Large intestine (tissue), 3 donors: ENCODE measurements around the gene ATG101. TPM values are rescaled to one million over a fixed set of nuclear protein-coding genes. Genes with fewer than 3 reads are reported as not detected.
"Not testable (repeated sequence)": the region's sequence is repeated elsewhere in the genome, so short reads cannot be mapped to it uniquely, and the experiment has no call there.

ENCODE experiments used
- DNase-seq, 2 donors: peaks; one replicate each; pipeline versions ENCODE4 v3.0.0 to v3.0.0-alpha.2; 2013
- H3K27ac ChIP-seq: one replicate; pipeline ENCODE4 v1.5.1; 2013; ENCODE audit warnings: low read length
- H3K27me3 ChIP-seq: 2 replicates; pipeline ENCODE4 v1.6.1; 2013; ENCODE audit warnings: low read length; ENCODE audit not compliant: control insufficient read depth, insufficient read depth
- H3K36me3 ChIP-seq: 2 replicates; pipeline ENCODE4 v1.6.1; 2013; ENCODE audit warnings: low read length; ENCODE audit not compliant: control insufficient read depth, insufficient read depth
- H3K4me1 ChIP-seq: one replicate; pipeline ENCODE4 v1.6.1; 2013; ENCODE audit warnings: low read length; ENCODE audit not compliant: control insufficient read depth, insufficient read depth
- H3K4me3 ChIP-seq: one replicate; pipeline ENCODE4 v1.5.1; 2013; ENCODE audit warnings: low read length
- H3K9me3 ChIP-seq: one replicate; pipeline ENCODE4 v1.6.1; 2013; ENCODE audit warnings: mild to moderate bottlenecking, low read depth, low read length, moderate library complexity; ENCODE audit not compliant: control insufficient read depth
- WGBS: methylation state at CpG from one replicate; pipeline ENCODE4 v1.1.5; 2013; ENCODE audit warnings: low lambda C conversion rate; ENCODE audit not compliant: insufficient coverage; 5-methylcytosine and 5-hydroxymethylcytosine counted together
- polyA plus RNA-seq: library from polyadenylated mRNA; unstranded; fragments of 120-200 nt; gene quantifications from one replicate; pipeline ENCODE4 v1.2.1, GENCODE V29; 2013

The ATG101 gene
- polyA plus RNA-seq, 1 donor: 27.8 TPM

DNA sequence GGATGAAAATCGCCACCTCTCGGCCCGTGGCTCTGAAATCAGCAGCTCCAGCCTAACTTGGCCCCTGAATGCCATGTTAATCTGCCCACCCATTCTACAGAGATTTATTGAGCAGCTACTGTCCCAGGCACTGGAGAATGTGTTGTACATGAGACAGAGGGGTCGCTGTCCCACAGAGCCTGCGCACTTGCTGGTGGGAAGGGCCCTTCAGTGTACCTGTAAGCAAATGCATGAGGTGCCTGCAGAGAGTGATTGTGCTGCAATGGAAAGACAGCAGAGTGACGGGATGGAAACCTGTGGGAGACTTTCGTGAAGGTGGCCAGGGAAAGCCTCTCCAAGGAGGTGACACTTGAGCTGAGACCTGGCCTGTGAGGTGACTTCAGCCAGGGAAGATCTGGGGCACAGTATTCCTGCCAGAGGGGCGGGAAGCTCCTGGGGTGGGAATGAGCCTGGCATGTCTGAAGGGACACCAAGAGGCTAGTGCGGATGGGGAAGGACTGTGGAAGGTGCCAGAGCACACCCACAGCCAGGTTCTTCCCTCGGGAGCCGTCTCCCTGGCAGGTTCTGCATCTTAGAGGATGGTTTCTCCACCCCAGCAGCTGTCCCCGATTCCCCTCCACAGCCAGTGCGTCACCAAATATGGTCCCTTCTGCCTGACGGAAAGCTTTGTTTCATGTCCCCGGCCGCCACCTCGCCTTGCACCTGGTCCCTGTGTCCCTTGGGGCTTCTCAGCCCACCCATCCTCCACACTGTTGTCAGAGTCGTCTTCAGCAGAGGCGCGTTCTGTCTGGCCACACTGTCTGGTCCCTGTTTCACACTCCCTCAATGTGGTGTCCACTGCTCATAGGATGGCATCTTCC lies 18.4 kb downstream of the ATG101 start:
- no CpG with 5 or more reads among the region's 20 CpGs for WGBS
- no peak for DNase-seq
- no peak overlapping the region for H3K27ac ChIP-seq
- H3K4me1 ChIP-seq: peaks cover 2% of the 10 kb centered on the region
- H3K4me3 ChIP-seq: no peak overlapping the region
- H3K36me3 ChIP-seq: no peaks in the 10 kb centered on the region
- peaks cover 3% of the 10 kb centered on the region for H3K27me3 ChIP-seq
- H3K9me3 ChIP-seq: no peaks in the 10 kb centered on the region

DNA sequence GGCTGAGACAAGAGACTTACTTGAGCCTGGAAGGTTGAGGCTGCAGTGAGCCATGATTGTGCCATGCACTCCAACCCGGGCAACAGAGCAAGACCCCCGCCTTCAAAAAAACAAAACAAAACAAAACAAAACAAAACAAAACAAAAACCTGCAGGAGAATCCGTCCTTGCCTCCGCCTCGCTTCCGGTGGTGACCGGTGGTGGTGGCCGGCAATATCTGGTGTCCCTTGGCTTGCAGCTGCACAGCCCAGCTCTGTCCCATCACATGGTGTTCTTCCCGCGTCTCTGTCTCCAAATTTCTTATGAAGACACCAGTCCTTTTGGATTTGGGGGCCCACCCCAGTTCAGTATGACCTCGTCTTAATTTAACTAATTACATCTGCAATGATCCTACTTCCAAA lies 19.7 kb downstream of the ATG101 start:
- H3K4me3 ChIP-seq: no peak overlapping the region
- H3K27me3 ChIP-seq: peaks cover 3% of the 10 kb centered on the region
- no peaks in the 10 kb centered on the region for H3K36me3 ChIP-seq
- no peak overlapping the region for H3K27ac ChIP-seq
- H3K9me3 ChIP-seq: no peaks in the 10 kb centered on the region
- DNase-seq: no peak
- WGBS: 80% methylated on average over 1 of the region's 11 CpGs
- no peaks in the 10 kb centered on the region for H3K4me1 ChIP-seq

DNA sequence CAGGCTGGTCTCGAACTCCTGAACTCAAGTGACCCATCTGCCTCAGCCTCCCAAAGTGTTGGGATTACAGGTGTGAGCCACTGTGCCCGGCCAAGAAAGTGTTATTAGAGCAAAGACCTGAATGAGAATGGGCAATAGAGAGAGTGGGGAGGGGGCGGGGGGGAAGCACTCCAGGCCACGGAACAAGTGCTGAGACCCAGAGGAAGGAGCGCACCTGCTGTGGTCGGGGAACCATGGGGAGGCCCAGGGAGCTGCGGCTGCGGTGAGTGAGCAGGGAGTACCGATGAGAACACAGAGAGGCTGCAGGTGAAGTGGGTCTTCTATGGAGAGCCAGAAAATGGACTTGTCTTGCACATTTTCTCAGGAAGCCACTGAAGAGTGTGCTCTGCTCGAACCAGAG lies 20.5 kb downstream of the ATG101 start:
- Histone ChIP-seq H3K4me3 (no peak overlapping the region), H3K4me1 (no peaks in the 10 kb centered on the region), H3K27me3 (peaks cover 3% of the 10 kb centered on the region), H3K27ac (no peak overlapping the region), H3K9me3 (no peaks in the 10 kb centered on the region), H3K36me3 (no peaks in the 10 kb centered on the region)
- DNase-seq: no peak
- WGBS: no CpG with 5 or more reads among the region's 10 CpGs

DNA sequence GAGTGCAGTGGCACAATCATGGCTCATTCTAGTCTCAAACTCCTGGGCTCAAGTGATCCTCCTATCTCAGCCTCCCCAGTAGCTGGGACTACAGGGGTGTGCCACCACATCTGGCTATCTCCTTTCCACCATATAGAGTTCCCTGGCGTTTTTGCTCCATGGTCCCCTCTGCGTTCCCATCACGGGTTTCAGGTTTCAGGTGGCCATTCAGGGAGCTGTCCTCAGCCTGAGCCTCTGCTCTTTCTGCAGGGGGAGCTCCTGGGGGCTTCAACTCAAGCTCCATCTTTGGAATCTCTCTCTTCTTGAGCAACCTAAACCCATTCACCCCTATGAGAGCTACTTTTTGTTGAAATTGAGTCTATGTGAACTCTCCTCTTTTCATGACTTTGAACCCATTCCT lies 21.3 kb downstream of the ATG101 start:
- peaks cover 3% of the 10 kb centered on the region for H3K27me3 ChIP-seq
- H3K9me3 ChIP-seq: no peaks in the 10 kb centered on the region
- no peaks in the 10 kb centered on the region for H3K36me3 ChIP-seq
- H3K27ac ChIP-seq: no peak overlapping the region
- H3K4me1 ChIP-seq: no peaks in the 10 kb centered on the region
- WGBS: no CpG with 5 or more reads among the region's 3 CpGs
- no peak for DNase-seq
- no peak overlapping the region for H3K4me3 ChIP-seq

DNA sequence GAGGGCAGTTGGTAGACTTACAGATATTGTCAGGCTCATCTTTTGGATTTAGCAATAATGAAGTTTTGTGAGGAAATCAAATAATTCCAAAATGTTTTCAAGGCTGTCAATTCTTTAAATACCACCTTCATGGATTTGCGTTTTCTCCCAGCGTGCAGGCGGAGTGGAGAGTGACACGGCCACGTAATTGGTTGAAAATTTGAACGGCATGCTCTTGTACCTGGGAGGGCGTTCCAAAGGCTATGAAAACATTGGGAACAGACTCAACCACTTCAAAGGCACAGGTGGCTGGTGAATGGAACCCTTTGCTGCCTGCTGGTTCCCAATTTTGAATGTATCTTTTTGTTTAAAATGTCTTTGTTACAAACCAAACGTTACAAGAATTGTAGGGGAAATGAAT lies 22.1 kb downstream of the ATG101 start:
- 14% methylated on average over 1 of the region's 8 CpGs for WGBS

DNA sequence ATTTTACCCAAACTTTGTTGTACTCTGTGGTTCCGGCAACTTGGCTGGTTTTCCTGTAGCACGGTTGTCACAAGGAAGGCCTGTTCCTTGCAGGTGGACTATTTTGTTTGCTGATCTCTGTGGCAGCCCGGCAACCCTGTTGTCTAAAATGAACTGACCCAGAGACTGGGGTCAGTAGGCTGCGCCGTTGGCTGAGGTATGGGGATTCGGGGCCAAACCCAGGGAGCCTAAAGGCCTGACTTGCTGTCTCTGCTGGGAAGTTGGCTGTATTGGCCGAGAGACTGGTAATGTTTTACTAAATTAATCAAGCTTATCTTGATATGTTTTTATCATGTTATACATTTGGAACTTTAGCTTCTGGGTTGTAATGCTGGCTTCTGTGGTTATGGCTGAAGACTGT lies 23.6 kb downstream of the ATG101 start:
- Histone ChIP-seq H3K9me3 (no peaks in the 10 kb centered on the region), H3K27me3 (peaks cover 3% of the 10 kb centered on the region), H3K27ac (no peak overlapping the region), H3K4me1 (no peaks in the 10 kb centered on the region), H3K36me3 (no peaks in the 10 kb centered on the region), H3K4me3 (no peak overlapping the region)
- no CpG with 5 or more reads among the region's 7 CpGs for WGBS
- no peak for DNase-seq

More for the DNA sequence above, 22.1 kb downstream of the ATG101 start:
- DNase-seq: no peak
- H3K4me1 ChIP-seq: no peaks in the 10 kb centered on the region
- H3K4me3 ChIP-seq: no peak overlapping the region
- H3K9me3 ChIP-seq: no peaks in the 10 kb centered on the region
- H3K27ac ChIP-seq: no peak overlapping the region
- no peaks in the 10 kb centered on the region for H3K36me3 ChIP-seq
- H3K27me3 ChIP-seq: peaks cover 3% of the 10 kb centered on the region

DNA sequence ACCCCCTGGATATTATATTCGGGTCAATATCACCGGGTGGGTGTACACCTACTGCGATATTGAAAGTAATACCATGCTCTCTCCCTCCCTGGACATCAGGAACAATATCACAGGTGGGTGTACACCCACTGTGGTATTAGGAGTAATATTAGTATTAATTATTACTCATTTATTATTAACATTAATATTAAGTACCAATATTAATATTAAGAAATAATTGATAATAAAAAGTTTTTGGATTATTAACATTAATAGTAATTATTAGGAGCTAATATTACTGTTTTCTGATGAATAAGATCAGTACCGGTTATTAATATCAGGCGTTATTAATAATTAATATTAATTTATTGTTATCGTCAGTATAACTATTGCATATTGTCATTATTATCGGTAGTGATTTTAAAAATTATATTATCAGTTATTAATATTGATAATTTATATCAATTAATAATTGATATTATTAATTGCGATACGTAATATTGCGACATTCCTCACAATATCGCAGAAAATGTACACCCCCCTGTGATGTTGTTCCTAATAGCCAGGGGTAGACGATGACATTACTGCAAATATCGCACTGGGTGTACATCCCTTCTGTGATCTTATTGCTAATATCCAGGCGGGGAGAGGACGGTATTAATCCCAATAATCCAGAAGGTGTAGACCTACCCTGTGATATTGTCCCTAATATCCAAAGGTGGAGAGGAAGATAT lies 26.7 kb downstream of the ATG101 start:
- H3K4me3 ChIP-seq: no peak overlapping the region
- H3K36me3 ChIP-seq: no peaks in the 10 kb centered on the region
- H3K27ac ChIP-seq: no peak overlapping the region
- H3K27me3 ChIP-seq: peaks cover 4% of the 10 kb centered on the region
- no peaks in the 10 kb centered on the region for H3K4me1 ChIP-seq
- no peaks in the 10 kb centered on the region for H3K9me3 ChIP-seq
- no peak for DNase-seq
- WGBS: 93% methylated on average over 3 of the region's 15 CpGs

DNA sequence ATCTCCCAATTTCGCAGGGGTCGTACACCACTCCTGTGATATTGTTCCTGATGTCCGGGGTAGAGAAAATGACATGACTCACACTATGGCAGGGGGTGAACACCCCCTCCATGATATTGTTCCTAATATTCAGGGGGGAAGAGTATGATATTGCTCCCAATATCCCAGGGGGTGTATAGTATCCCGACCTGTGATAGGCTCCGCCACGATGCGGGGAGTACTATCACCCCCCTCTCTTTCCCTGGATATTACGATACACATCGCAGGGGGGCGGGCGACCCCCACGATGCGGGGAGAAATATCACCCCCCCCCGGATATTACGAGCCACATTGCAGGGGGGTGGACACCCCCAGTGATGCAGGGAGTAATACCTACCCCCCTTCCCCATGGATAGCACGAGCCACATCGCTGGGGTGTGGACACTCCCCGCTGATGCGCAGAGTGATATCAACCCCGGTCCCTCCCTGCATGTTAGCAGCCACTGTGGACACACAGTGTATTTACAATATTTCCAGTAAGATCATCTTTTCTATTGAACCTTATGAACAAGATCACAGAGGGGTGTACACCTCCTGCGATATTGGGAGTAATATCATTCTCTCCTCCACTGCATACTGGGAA lies 27.4 kb downstream of the ATG101 start:
- DNase-seq: no peak
- H3K27me3 ChIP-seq: peaks cover 4% of the 10 kb centered on the region
- no peaks in the 10 kb centered on the region for H3K9me3 ChIP-seq
- H3K4me3 ChIP-seq: no peak overlapping the region
- WGBS: no CpG with 5 or more reads among the region's 21 CpGs
- H3K4me1 ChIP-seq: no peaks in the 10 kb centered on the region
- H3K27ac ChIP-seq: no peak overlapping the region
- no peaks in the 10 kb centered on the region for H3K36me3 ChIP-seq

DNA sequence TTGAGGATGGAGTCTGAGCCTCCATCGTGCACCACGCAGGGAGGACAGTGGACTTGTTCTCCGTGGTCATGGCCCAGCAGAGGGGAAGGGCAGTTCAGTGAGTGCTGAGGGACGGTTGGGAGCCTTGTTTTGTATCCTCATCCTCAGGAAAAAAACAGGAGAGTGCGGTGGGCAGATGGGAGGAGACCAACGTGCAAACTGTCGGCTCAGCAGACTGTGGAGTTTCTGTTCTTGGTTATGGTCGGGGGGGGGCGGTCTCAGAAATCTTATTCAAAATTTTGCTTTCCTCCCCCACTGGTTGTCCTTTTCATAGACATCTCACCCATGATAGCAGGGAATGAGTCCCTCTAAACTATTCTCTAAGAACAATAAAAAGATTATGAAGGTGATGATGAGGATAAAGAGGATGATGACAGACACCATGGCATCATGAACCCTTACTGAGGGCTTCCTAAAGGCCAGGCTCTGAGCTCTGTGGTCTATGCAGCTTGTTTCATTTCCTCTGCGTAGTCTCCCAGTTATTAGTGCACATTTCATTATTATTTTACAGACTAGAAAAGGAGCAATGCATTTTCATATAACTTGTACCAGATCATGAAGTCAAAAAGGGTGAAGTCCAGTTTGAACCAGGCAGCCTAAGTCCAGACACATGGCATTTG lies 34.8 kb downstream of the ATG101 start:
- 87% methylated on average over 3 of the region's 10 CpGs for WGBS
- not testable (repeated sequence) for DNase-seq, H3K4me1 ChIP-seq

More for the DNA sequence above, 34.8 kb downstream of the ATG101 start:
- not testable (repeated sequence) for H3K36me3 ChIP-seq, H3K27me3 ChIP-seq, H3K27ac ChIP-seq, H3K9me3 ChIP-seq, H3K4me3 ChIP-seq
